Measurements from ENCODE around the gene NTN1.
"Not testable (repeated sequence)": the region's sequence is repeated elsewhere in the genome, so short reads cannot be mapped to it uniquely, and the experiment has no call there.

The NTN1 gene

GRCh38 chr17:9256751-9257629 is 235.7 kb downstream of the NTN1 start:
- no peak for DNase-seq

- not testable (repeated sequence) for DNase-seq
Measured at GRCh38 chr17:9257630-9257965, 236.3 kb downstream of the NTN1 start.

- no peak for DNase-seq
Measured at GRCh38 chr17:9258115-9259015, 237.1 kb downstream of the NTN1 start.

GRCh38 chr17:9259419-9259818 is 238.1 kb downstream of the NTN1 start:
- no peak for DNase-seq

- DNase-seq = no peak
Measured at GRCh38 chr17:9261081-9262012, 240.0 kb downstream of the NTN1 start.

GRCh38 chr17:9266031-9266680 is 244.8 kb downstream of the NTN1 start:
- no peak for DNase-seq

GRCh38 chr17:9266697-9267117 is 245.4 kb downstream of the NTN1 start:
- no peak for DNase-seq

GRCh38 chr17:9268546-9268945 is 247.2 kb downstream of the NTN1 start:
- DNase-seq = no peak

- no peak for DNase-seq
Measured at GRCh38 chr17:9269350-9270035, 248.2 kb downstream of the NTN1 start.

GRCh38 chr17:9270921-9271320 is 249.6 kb downstream of the NTN1 start:
- no peak for DNase-seq

- no peak for DNase-seq
Measured at GRCh38 chr17:9271989-9272388, 250.7 kb downstream of the NTN1 start.

GRCh38 chr17:9272501-9273200 is 251.3 kb downstream of the NTN1 start:
- DNase-seq = no peak

- DNase-seq = peak; percentile 25
Measured at GRCh38 chr17:9273428-9274391, 252.4 kb downstream of the NTN1 start.

GRCh38 chr17:9274973-9275372 is 253.7 kb downstream of the NTN1 start:
- no peak for DNase-seq

- no peak for DNase-seq
Measured at GRCh38 chr17:9279893-9280292, 258.6 kb downstream of the NTN1 start.

GRCh38 chr17:9283909-9284308 is 262.6 kb downstream of the NTN1 start:
- no peak for DNase-seq

GRCh38 chr17:9284884-9285283 is 263.6 kb downstream of the NTN1 start:
- DNase-seq = no peak

GRCh38 chr17:9285602-9286427 is 264.5 kb downstream of the NTN1 start:
- no peak for DNase-seq

GRCh38 chr17:9286434-9286833 is 265.1 kb downstream of the NTN1 start:
- DNase-seq = no peak

Measured in stimulated activated naive CD4-positive, alpha-beta T cell treated with Interleukin-2 at 50 U/mL for 16 hours (primary cell).